ENCODE measurements around the gene PNLIP.

The PNLIP gene

DNA sequence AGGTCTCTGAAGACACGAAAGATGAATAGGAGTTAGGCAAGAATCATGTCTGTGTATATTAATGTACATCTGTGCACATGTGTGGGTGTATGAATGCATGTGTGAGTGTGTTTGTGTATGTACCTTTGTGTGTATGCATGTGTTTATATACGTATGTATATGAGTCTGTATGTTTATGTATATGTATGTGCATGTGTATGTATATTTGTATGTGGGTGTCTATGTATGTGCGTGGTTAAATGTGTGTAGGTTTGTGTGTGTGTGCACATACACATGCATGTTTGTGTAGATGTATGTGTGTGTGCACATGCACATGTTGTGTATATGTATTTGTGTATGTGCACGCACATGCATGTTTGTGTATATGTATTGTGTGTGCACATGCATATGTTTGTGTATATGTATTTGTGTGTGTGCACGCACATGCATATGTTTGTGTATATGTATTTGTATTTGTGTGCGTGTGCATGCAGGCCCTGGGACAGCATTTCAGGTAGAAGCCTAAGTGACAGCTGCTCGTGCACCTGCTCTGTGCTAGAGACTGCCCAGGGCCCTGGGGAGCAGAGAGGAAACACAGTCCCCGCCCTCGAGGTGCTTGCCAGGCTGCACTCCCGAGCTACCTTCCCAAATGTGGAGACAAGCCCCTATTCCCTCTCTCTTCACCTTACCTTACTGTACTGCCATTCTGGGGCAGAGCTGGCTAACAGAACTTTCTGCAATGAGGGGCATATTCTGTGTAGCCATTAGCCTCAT is 57.1 kb downstream of the PNLIP start:
- Histone ChIP-seq H3K36me3 (ENCODE audit: control insufficient read depth, insufficient read depth, low read length, severe bottlenecking) (no peaks in the 10 kb centered on the region), H3K9ac (ENCODE audit: low read length) (no peak overlapping the region), H3K4me1 (ENCODE audit: control insufficient read depth, insufficient read depth, low read length) (peaks cover 4% of the 10 kb centered on the region), H3K27me3 (replicated peaks; ENCODE audit: control insufficient read depth, insufficient read depth, low read length) (peaks cover 29% of the 10 kb centered on the region), H3K4me3 (ENCODE audit: low read length) (no peak overlapping the region), H3K9me3 (ENCODE audit: control insufficient read depth, low read length) (no peaks in the 10 kb centered on the region)
- DNase-seq (ENCODE audit: low read depth): no peak

DNA sequence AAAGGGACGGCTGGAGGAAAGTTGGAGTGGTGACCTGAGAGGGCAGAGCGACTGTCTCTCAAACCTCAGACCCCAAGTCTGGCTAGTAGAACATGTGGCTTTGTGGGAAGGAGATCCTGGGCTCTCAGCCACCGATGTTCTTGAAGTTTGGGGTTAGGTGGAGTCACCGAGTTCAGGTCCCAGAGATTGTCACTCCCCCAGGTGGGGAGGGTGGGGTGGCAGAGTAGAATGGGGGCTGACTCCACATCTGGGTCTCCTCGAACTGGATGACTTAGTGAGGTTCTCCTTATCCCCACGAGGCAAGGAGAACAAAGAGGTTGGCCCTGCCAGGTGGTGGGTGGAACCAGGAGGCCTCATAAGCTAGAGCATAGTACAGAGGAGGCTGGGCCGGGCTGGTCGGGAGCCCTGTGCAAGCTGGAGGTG is 60.3 kb downstream of the PNLIP start:
- no peak overlapping the region for H3K9ac ChIP-seq (ENCODE audit: low read length)
- no peaks in the 10 kb centered on the region for H3K36me3 ChIP-seq (ENCODE audit: control insufficient read depth, insufficient read depth, low read length, severe bottlenecking)
- no peaks in the 10 kb centered on the region for H3K9me3 ChIP-seq (ENCODE audit: control insufficient read depth, low read length)
- H3K4me3 ChIP-seq (ENCODE audit: low read length): no peak overlapping the region
- no peaks in the 10 kb centered on the region for H3K4me1 ChIP-seq (ENCODE audit: control insufficient read depth, insufficient read depth, low read length)
- DNase-seq (ENCODE audit: low read depth): no peak
- H3K27me3 ChIP-seq (replicated peaks; ENCODE audit: control insufficient read depth, insufficient read depth, low read length): peaks cover 40% of the 10 kb centered on the region

- Histone ChIP-seq H3K27me3 (replicated peaks; ENCODE audit: control insufficient read depth, insufficient read depth, low read length) (peaks cover 36% of the 10 kb centered on the region), H3K4me3 (ENCODE audit: low read length) (no peak overlapping the region), H3K9me3 (ENCODE audit: control insufficient read depth, low read length) (no peaks in the 10 kb centered on the region), H3K4me1 (ENCODE audit: control insufficient read depth, insufficient read depth, low read length) (no peaks in the 10 kb centered on the region), H3K9ac (ENCODE audit: low read length) (no peak overlapping the region), H3K36me3 (ENCODE audit: control insufficient read depth, insufficient read depth, low read length, severe bottlenecking) (no peaks in the 10 kb centered on the region)
- no peak for DNase-seq (ENCODE audit: low read depth)
Measured at GRCh38 chr10:116607336-116607735, 61.6 kb downstream of the PNLIP start.

- H3K4me3 ChIP-seq (ENCODE audit: low read length): no peak overlapping the region
- H3K27me3 ChIP-seq (replicated peaks; ENCODE audit: control insufficient read depth, insufficient read depth, low read length): peaks cover 36% of the 10 kb centered on the region
- H3K36me3 ChIP-seq (ENCODE audit: control insufficient read depth, insufficient read depth, low read length, severe bottlenecking): no peaks in the 10 kb centered on the region
- no peaks in the 10 kb centered on the region for H3K4me1 ChIP-seq (ENCODE audit: control insufficient read depth, insufficient read depth, low read length)
- DNase-seq (ENCODE audit: low read depth): no peak
- H3K9me3 ChIP-seq (ENCODE audit: control insufficient read depth, low read length): no peaks in the 10 kb centered on the region
- H3K9ac ChIP-seq (ENCODE audit: low read length): no peak overlapping the region
Measured at GRCh38 chr10:116608686-116609594, 63.2 kb downstream of the PNLIP start.

DNA sequence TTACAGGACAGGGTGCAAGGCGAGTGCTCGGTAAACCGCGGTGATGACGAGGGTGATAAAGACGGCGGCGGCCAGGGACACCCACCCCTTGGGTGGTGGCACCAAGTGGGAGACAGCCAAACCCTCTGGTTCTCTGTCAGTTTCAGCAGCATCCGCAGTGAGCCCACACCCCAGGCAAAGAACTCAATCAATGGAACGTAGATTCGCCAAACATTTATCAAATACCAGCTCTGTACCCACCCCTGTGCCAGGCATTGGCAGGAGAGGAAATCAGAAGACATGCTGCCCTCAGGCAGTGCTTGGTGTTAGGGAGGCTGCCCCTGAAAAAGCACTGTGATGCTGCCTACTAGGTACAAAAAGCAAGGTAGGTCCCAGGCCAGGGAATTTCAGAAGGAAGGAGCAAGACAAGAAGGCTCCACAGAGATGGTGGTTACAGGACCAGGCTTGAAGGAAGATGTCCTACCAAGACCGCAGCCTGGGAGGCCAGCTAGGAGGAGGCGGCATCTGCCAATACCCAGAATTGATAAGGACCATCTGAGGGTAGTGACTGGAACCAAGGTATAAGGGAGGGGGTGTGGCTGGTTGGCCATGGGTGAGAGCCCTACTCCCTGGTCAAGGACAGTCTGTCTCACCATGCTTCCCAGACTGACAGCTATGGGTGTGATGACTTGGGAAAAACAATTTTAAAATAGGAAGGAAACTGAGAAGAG is 64.9 kb downstream of the PNLIP start:
- H3K27me3 ChIP-seq (replicated peaks; ENCODE audit: control insufficient read depth, insufficient read depth, low read length): peaks cover 38% of the 10 kb centered on the region
- no peak overlapping the region for H3K9ac ChIP-seq (ENCODE audit: low read length)
- no peaks in the 10 kb centered on the region for H3K4me1 ChIP-seq (ENCODE audit: control insufficient read depth, insufficient read depth, low read length)
- no peaks in the 10 kb centered on the region for H3K36me3 ChIP-seq (ENCODE audit: control insufficient read depth, insufficient read depth, low read length, severe bottlenecking)
- no peak overlapping the region for H3K4me3 ChIP-seq (ENCODE audit: low read length)
- DNase-seq (ENCODE audit: low read depth): no peak
- no peaks in the 10 kb centered on the region for H3K9me3 ChIP-seq (ENCODE audit: control insufficient read depth, low read length)

- Histone ChIP-seq H3K9ac (ENCODE audit: low read length) (no peak overlapping the region), H3K36me3 (ENCODE audit: control insufficient read depth, insufficient read depth, low read length, severe bottlenecking) (no peaks in the 10 kb centered on the region), H3K4me1 (ENCODE audit: control insufficient read depth, insufficient read depth, low read length) (no peaks in the 10 kb centered on the region), H3K4me3 (ENCODE audit: low read length) (no peak overlapping the region), H3K9me3 (ENCODE audit: control insufficient read depth, low read length) (no peaks in the 10 kb centered on the region), H3K27me3 (replicated peaks; ENCODE audit: control insufficient read depth, insufficient read depth, low read length) (peaks cover 41% of the 10 kb centered on the region)
- DNase-seq (ENCODE audit: low read depth): no peak
Measured at GRCh38 chr10:116611153-116611545, 65.4 kb downstream of the PNLIP start.

DNA sequence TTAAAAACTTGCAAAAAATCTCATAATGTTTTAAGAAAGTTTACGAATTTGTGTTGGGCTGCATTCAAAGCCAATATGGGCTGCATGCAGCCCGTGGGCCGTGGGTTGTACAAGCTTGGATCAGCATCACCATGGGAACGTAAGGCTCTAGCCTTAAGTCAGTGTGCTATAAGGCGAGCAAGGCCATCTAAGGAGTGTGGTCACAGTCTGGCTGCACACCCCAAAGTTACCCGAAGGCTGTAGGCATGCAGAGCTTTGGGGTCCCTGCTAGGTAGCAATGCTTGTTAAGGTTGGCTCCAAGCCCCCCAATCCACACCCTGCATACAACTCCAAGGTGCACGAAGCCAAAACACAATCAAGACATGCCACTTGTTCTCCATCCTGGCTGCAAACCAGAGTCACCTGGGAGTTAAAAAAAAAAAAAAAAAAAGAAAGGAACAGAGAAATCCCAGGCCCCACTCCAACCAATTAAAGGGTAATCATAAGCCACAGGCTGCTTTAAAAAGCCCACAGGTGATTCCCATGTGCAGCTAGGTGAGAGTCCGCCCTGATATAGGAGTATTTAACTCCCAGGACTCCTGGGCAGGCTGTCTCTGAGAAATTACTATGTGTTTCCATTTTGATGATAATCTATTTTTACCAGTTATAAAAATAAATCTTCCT is 66.5 kb downstream of the PNLIP start:
- Histone ChIP-seq H3K27me3 (replicated peaks; ENCODE audit: control insufficient read depth, insufficient read depth, low read length) (peaks cover 34% of the 10 kb centered on the region), H3K4me3 (ENCODE audit: low read length) (no peak overlapping the region), H3K36me3 (ENCODE audit: control insufficient read depth, insufficient read depth, low read length, severe bottlenecking) (no peaks in the 10 kb centered on the region), H3K9me3 (ENCODE audit: control insufficient read depth, low read length) (no peaks in the 10 kb centered on the region), H3K4me1 (ENCODE audit: control insufficient read depth, insufficient read depth, low read length) (no peaks in the 10 kb centered on the region), H3K9ac (ENCODE audit: low read length) (no peak overlapping the region)
- no peak for DNase-seq (ENCODE audit: low read depth)

- H3K36me3 ChIP-seq (ENCODE audit: control insufficient read depth, insufficient read depth, low read length, severe bottlenecking): no peaks in the 10 kb centered on the region
- no peak overlapping the region for H3K4me3 ChIP-seq (ENCODE audit: low read length)
- no peak overlapping the region for H3K9ac ChIP-seq (ENCODE audit: low read length)
- H3K4me1 ChIP-seq (ENCODE audit: control insufficient read depth, insufficient read depth, low read length): no peaks in the 10 kb centered on the region
- H3K27me3 ChIP-seq (replicated peaks; ENCODE audit: control insufficient read depth, insufficient read depth, low read length): peaks cover 34% of the 10 kb centered on the region
- H3K9me3 ChIP-seq (ENCODE audit: control insufficient read depth, low read length): no peaks in the 10 kb centered on the region
- DNase-seq (ENCODE audit: low read depth): no peak
Measured at GRCh38 chr10:116613471-116613870, 67.7 kb downstream of the PNLIP start.

GRCh38 chr10:116614796-116615195 is 69.1 kb downstream of the PNLIP start:
- DNase-seq (ENCODE audit: low read depth): no peak
- H3K36me3 ChIP-seq (ENCODE audit: control insufficient read depth, insufficient read depth, low read length, severe bottlenecking): no peaks in the 10 kb centered on the region
- no peak overlapping the region for H3K4me3 ChIP-seq (ENCODE audit: low read length)
- no peak overlapping the region for H3K9ac ChIP-seq (ENCODE audit: low read length)
- H3K4me1 ChIP-seq (ENCODE audit: control insufficient read depth, insufficient read depth, low read length): no peaks in the 10 kb centered on the region
- no peaks in the 10 kb centered on the region for H3K9me3 ChIP-seq (ENCODE audit: control insufficient read depth, low read length)
- H3K27me3 ChIP-seq (replicated peaks; ENCODE audit: control insufficient read depth, insufficient read depth, low read length): peaks cover 23% of the 10 kb centered on the region

- DNase-seq (ENCODE audit: low read depth): no peak
- H3K36me3 ChIP-seq (ENCODE audit: control insufficient read depth, insufficient read depth, low read length, severe bottlenecking): no peaks in the 10 kb centered on the region
- no peak overlapping the region for H3K4me3 ChIP-seq (ENCODE audit: low read length)
- H3K4me1 ChIP-seq (ENCODE audit: control insufficient read depth, insufficient read depth, low read length): no peaks in the 10 kb centered on the region
- H3K27me3 ChIP-seq (replicated peaks; ENCODE audit: control insufficient read depth, insufficient read depth, low read length): peaks cover 21% of the 10 kb centered on the region
- no peaks in the 10 kb centered on the region for H3K9me3 ChIP-seq (ENCODE audit: control insufficient read depth, low read length)
- no peak overlapping the region for H3K9ac ChIP-seq (ENCODE audit: low read length)
Measured at GRCh38 chr10:116615199-116615776, 69.6 kb downstream of the PNLIP start.
